Left lung (tissue), 10 donors: ENCODE measurements around the gene PTGIS. TPM values are rescaled to one million over a fixed set of nuclear protein-coding genes. Genes with fewer than 3 reads are reported as not detected.

Source experiments
- ATAC-seq: fragments of 200-7000 bp; cut with Tn5 transposase; one replicate; pipeline ENCODE4 v1.9.1; 2020; ENCODE audit warnings: moderate library complexity
- DNase-seq, 4 donors: peaks; one replicate each; pipeline ENCODE4 v3.0.0-alpha.2; 2013 to 2020
- H3K27ac ChIP-seq, 2 donors: fragments of 200-600 bp; sonication (generic) in 1 of 2; one replicate each; pipeline versions ENCODE4 v1.5.0 to v1.8.0; 2020 to 2021
- H3K27me3 ChIP-seq, 2 donors: fragments of 200-600 bp; sonication (generic) in 1 of 2; one replicate each; pipeline versions ENCODE4 v1.5.0 to v1.8.0; 2020 to 2021
- H3K36me3 ChIP-seq, 2 donors: fragments of 200-600 bp; sonication (generic) in 1 of 2; one replicate each; pipeline versions ENCODE4 v1.5.0 to v1.8.0; 2020 to 2021
- H3K4me1 ChIP-seq, 2 donors: fragments of 200-600 bp; one replicate each; pipeline ENCODE4 v1.8.0; 2021
- H3K4me3 ChIP-seq, 2 donors: fragments of 200-600 bp; sonication (generic) in 1 of 2; one replicate each; pipeline versions ENCODE4 v1.5.0 to v1.8.0; 2020 to 2021; ENCODE audit warnings: mild to moderate bottlenecking in 1 of 2
- H3K9me3 ChIP-seq, 2 donors: fragments of 200-600 bp; sonication (generic) in 1 of 2; one replicate each; pipeline versions ENCODE4 v1.5.0 to v1.8.0; 2020 to 2021
- intact Hi-C, 2 donors: fragments of 100-400 bp; cut with DNase I; formaldehyde crosslinking; loops; one replicate each; pipeline versions ENCODE4 v1.11.2 to v1.14.2; 2022
- polyA plus RNA-seq, 6 donors: library from polyadenylated mRNA; unstranded; fragments of 120-200 nt; gene quantifications; one replicate each; pipeline ENCODE4 v1.2.1, GENCODE V29; 2013; ENCODE audit not compliant: insufficient read length in 6 of 6
- total RNA-seq, 2 donors: library from RNA; stranded (reverse); fragmentation: NEBNext Ultra II Directional; extraction: Animal tissue kit (Norgen Biotek cat#: 25700); gene quantifications; one replicate each; pipeline ENCODE4 v1.2.1, GENCODE V29; 2021
- TF ChIP-seq, protein P1 (sequence below), 2 donors: fragments of 200-600 bp; sonication (generic) in 1 of 2; IDR thresholded peaks; one replicate each; pipeline versions ENCODE4 v1.5.0 to v1.8.0; 2021; ENCODE audit warnings: antibody characterized with exemption in 2 of 2
- donor health status: DM: no; HTN: yes; CAD: no.
- donor health status: DM: no; HTN: no; CAD: no.

PTGIS gene
- total and polyA plus RNA-seq, 8 donors: 6.2 to 46.0 (median 7.0) TPM

DNA sequence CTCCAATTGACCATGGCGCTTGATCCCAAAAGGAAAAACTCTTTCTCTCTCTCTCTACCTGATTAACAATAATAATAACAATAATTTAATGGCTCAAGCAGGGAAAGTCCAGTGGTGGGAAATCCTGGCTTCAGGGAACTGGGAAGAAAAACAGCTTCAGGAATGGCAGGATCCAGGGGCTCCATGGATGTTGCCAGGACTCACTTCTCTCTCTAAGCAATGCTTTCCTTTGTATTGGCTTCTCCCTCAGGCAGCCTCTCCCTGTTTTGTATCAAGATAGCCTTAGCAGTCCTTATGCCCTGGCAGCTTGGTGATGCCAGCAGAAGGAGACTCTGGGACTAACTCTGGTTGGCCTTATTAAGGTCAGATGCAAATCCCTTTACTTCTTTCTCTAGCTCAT, 13.5 kb upstream of the PTGIS start:
- no peaks in the 10 kb centered on the region for H3K27me3 ChIP-seq
- no peak overlapping the region for H3K27ac ChIP-seq
- DNase-seq (no peak), ATAC-seq (no peak)
- intact Hi-C loops: no loop called here
- peaks cover 2 to 32% of the 10 kb centered on the region in 2 donors for H3K4me1 ChIP-seq
- TF ChIP-seq, protein P1, sequence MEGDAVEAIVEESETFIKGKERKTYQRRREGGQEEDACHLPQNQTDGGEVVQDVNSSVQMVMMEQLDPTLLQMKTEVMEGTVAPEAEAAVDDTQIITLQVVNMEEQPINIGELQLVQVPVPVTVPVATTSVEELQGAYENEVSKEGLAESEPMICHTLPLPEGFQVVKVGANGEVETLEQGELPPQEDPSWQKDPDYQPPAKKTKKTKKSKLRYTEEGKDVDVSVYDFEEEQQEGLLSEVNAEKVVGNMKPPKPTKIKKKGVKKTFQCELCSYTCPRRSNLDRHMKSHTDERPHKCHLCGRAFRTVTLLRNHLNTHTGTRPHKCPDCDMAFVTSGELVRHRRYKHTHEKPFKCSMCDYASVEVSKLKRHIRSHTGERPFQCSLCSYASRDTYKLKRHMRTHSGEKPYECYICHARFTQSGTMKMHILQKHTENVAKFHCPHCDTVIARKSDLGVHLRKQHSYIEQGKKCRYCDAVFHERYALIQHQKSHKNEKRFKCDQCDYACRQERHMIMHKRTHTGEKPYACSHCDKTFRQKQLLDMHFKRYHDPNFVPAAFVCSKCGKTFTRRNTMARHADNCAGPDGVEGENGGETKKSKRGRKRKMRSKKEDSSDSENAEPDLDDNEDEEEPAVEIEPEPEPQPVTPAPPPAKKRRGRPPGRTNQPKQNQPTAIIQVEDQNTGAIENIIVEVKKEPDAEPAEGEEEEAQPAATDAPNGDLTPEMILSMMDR (IDR thresholded peaks at IDR 0.05): no peak
- H3K9me3 ChIP-seq: peaks cover 0 to 5% of the 10 kb centered on the region in 2 donors
- H3K4me3 ChIP-seq: no peak overlapping the region
- no peaks in the 10 kb centered on the region for H3K36me3 ChIP-seq

DNA sequence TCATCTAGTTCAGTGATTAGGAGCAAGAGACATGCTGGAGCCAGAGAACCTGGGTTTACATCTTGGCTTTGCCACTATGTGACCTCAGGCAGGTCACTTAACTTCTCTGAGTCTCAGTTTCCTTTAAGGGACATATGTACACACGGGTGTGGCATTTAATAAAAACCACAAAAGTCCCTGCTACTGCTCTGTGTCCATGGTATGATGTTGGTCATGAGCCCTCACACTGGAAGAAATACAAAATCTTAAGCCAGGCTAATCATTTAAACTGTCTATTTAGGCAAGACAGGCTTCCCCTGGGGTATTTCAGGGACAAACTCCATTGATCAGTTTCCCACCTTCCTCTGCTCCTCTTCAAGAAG, 12.9 kb upstream of the PTGIS start:
- H3K27ac ChIP-seq: peak overlapping the region in 1 of 2 donors; percentile 4
- no peaks in the 10 kb centered on the region for H3K36me3 ChIP-seq
- DNase-seq (no peak), ATAC-seq (no peak)
- intact Hi-C loops: no loop called here
- H3K4me3 ChIP-seq: no peak overlapping the region
- H3K9me3 ChIP-seq: peaks cover 0 to 5% of the 10 kb centered on the region in 2 donors
- TF ChIP-seq, protein P1 (IDR thresholded peaks at IDR 0.05): no peak
- no peaks in the 10 kb centered on the region for H3K27me3 ChIP-seq
- peaks cover 2 to 29% of the 10 kb centered on the region in 2 donors for H3K4me1 ChIP-seq

DNA sequence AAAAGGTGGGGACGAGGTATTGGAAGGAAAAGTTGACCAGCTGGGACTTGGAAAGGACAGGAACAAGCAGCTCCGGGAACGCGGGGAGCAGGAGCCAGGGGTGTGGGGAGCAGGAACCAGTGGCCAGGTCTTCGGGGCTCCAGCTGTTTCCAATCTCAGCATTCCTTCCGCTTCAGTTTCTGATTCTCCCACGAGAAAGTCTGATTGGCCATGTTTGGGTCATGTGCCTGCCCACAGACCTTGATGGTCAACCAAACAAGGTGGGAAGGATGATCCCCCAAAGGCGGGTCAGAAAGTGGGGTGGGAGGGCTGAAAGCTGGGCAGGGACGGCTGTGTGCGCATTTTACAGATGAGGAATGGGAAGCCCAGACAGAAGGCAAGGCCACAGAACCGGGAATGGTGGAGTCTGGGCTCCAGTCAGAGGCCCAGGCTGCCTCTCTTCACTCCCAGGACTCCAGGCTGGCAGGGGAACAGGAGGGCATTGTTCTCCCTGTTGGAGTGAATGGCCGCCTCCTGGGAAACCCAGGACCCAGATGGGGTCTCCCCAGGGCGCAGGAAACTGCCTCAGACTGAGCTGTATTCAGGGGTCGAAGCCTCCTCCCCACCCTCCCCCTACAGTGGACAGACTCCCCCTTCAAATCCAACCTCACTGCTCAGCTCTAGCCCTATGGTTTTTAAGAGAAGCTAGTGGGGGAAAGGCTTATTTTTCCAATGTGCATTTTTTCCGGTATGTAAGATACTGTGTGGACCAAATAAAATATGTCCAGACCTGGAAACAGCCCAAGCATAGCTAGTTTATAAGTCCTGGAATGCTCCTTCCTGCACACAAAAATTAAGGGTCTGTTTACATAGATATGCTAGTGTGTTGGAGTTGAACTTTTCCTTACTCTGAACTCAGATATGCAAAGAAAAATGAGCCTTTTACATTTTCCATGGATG, 12.2 kb upstream of the PTGIS start:
- peak in 1 of 4 donors; percentile 39 for DNase-seq
- peaks cover 2 to 25% of the 10 kb centered on the region in 2 donors for H3K4me1 ChIP-seq
- intact Hi-C loops: no loop called here
- TF ChIP-seq, protein P1 (IDR thresholded peaks at IDR 0.05): no peak
- peaks cover 0 to 5% of the 10 kb centered on the region in 2 donors for H3K9me3 ChIP-seq
- H3K4me3 ChIP-seq: no peak overlapping the region
- peak overlapping the region in 1 of 2 donors; percentile 67 for H3K27ac ChIP-seq
- no peaks in the 10 kb centered on the region for H3K27me3 ChIP-seq
- no peaks in the 10 kb centered on the region for H3K36me3 ChIP-seq
- ATAC-seq: no peak

DNA sequence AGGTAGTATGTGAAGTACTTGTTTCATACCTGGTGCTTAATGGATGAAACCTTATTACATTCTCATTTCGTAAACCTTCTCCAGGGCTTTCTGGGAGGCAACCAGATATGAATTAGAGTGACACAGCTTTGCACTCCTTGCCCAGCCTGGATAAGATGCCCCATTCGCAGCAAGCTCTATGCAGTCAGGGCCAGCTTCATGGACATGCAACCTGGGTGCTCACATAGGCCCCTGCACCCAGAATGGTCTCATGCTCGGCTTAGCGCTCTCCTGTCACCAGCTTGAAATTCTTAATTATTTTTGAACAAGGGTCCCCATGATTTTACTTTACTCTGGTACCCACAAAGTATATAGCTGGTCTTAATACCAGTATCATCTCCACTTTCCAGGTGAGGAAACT, 11.3 kb upstream of the PTGIS start:
- TF ChIP-seq, protein P1 (IDR thresholded peaks at IDR 0.05): no peak
- peaks cover 0 to 5% of the 10 kb centered on the region in 2 donors for H3K9me3 ChIP-seq
- intact Hi-C loops: no loop called here

DNA sequence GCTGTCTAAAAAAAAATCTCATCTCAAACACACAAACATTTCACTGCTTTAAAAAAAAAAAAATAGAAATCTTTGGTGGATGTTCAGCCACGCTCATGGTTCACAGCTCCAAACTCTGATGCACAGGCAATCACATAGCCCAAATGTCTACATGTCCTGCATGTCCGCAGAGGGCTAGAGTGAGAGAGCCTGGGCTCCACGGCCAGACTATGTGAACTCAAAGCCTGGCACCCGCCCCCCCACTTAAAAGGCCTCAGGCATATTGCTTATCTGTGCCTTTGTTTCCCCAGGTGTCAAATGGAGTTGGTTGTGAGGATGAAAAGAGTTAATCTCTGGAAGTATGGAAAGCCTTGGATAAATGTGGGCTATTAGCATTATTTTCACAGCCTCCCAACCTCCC, 10.5 kb upstream of the PTGIS start:
- H3K9me3 ChIP-seq: peaks cover 0 to 5% of the 10 kb centered on the region in 2 donors

More for the DNA sequence above, 11.3 kb upstream of the PTGIS start:
- ATAC-seq: no peak
- Histone ChIP-seq H3K4me1 (peaks cover 2 to 18% of the 10 kb centered on the region in 2 donors), H3K27me3 (no peaks in the 10 kb centered on the region), H3K36me3 (no peaks in the 10 kb centered on the region), H3K27ac (no peak overlapping the region), H3K4me3 (no peak overlapping the region)
- no peak for DNase-seq

More for the DNA sequence above, 10.5 kb upstream of the PTGIS start:
- Histone ChIP-seq H3K36me3 (no peaks in the 10 kb centered on the region), H3K4me1 (peaks cover 2 to 10% of the 10 kb centered on the region in 2 donors), H3K4me3 (no peak overlapping the region), H3K27me3 (no peaks in the 10 kb centered on the region), H3K27ac (no peak overlapping the region)
- no peak for DNase-seq
- no peak for ATAC-seq
- intact Hi-C loops: no loop called here
- TF ChIP-seq, protein P1 (IDR thresholded peaks at IDR 0.05): no peak
